Measurements from ENCODE around the gene CXCL16.

CXCL16 gene

GRCh38 chr17:4719684-4720221 is 20.0 kb downstream of the CXCL16 start:
- Histone ChIP-seq H3K4me1 (ENCODE audit: low read depth, poor library complexity, severe bottlenecking) (no peaks in the 10 kb centered on the region), H3K79me2 (ENCODE audit: insufficient read depth, low read depth) (no peaks in the 10 kb centered on the region), H3K4me2 (no peak overlapping the region), H3K9ac (no peak overlapping the region), H3K27ac (no peak overlapping the region), H3K4me3 (IDR thresholded peaks at IDR 0.05; ENCODE audit: insufficient read depth, low read depth, low read length) (no peak overlapping the region), H4K20me1 (ENCODE audit: insufficient read depth) (no peaks in the 10 kb centered on the region), H3K27me3 (ENCODE audit: insufficient read depth, low read depth) (no peaks in the 10 kb centered on the region), H2AFZ (ENCODE audit: low read depth) (no peak overlapping the region), H3K36me3 (ENCODE audit: insufficient read depth) (no peaks in the 10 kb centered on the region)
- no peak for TF ChIP-seq CTCF (conservative IDR thresholded peaks at IDR 0.05; ENCODE audit: low read depth, low read length)

GRCh38 chr17:4719146-4719545 is 20.6 kb downstream of the CXCL16 start:
- Histone ChIP-seq H3K9ac (no peak overlapping the region), H3K27me3 (ENCODE audit: insufficient read depth, low read depth) (no peaks in the 10 kb centered on the region), H3K36me3 (ENCODE audit: insufficient read depth) (no peaks in the 10 kb centered on the region), H3K4me1 (ENCODE audit: low read depth, poor library complexity, severe bottlenecking) (no peaks in the 10 kb centered on the region), H3K79me2 (ENCODE audit: insufficient read depth, low read depth) (no peaks in the 10 kb centered on the region), H3K4me2 (no peak overlapping the region), H4K20me1 (ENCODE audit: insufficient read depth) (no peaks in the 10 kb centered on the region), H3K27ac (no peak overlapping the region), H2AFZ (ENCODE audit: low read depth) (no peak overlapping the region), H3K4me3 (IDR thresholded peaks at IDR 0.05; ENCODE audit: insufficient read depth, low read depth, low read length) (no peak overlapping the region)
- TF ChIP-seq CTCF (conservative IDR thresholded peaks at IDR 0.05; ENCODE audit: low read depth, low read length): no peak

- Histone ChIP-seq H3K9ac (no peak overlapping the region), H3K27ac (no peak overlapping the region), H3K79me2 (ENCODE audit: insufficient read depth, low read depth) (no peaks in the 10 kb centered on the region), H3K36me3 (ENCODE audit: insufficient read depth) (no peaks in the 10 kb centered on the region), H3K27me3 (ENCODE audit: insufficient read depth, low read depth) (no peaks in the 10 kb centered on the region), H4K20me1 (ENCODE audit: insufficient read depth) (no peaks in the 10 kb centered on the region), H2AFZ (ENCODE audit: low read depth) (no peak overlapping the region), H3K4me3 (IDR thresholded peaks at IDR 0.05; ENCODE audit: insufficient read depth, low read depth, low read length) (no peak overlapping the region), H3K4me1 (ENCODE audit: low read depth, poor library complexity, severe bottlenecking) (no peaks in the 10 kb centered on the region), H3K4me2 (no peak overlapping the region)
- TF ChIP-seq CTCF (conservative IDR thresholded peaks at IDR 0.05; ENCODE audit: low read depth, low read length): no peak
Measured at GRCh38 chr17:4718276-4718675, 21.5 kb downstream of the CXCL16 start.

- H3K4me1 ChIP-seq (ENCODE audit: low read depth, poor library complexity, severe bottlenecking): no peaks in the 10 kb centered on the region
- no peak overlapping the region for H2AFZ ChIP-seq (ENCODE audit: low read depth)
- H3K36me3 ChIP-seq (ENCODE audit: insufficient read depth): no peaks in the 10 kb centered on the region
- no peak overlapping the region for H3K4me3 ChIP-seq (IDR thresholded peaks at IDR 0.05; ENCODE audit: insufficient read depth, low read depth, low read length)
- H3K27ac ChIP-seq: no peak overlapping the region
- no peaks in the 10 kb centered on the region for H3K79me2 ChIP-seq (ENCODE audit: insufficient read depth, low read depth)
- no peak overlapping the region for H3K9ac ChIP-seq
- H3K27me3 ChIP-seq (ENCODE audit: insufficient read depth, low read depth): no peaks in the 10 kb centered on the region
- H3K4me2 ChIP-seq: no peak overlapping the region
- no peaks in the 10 kb centered on the region for H4K20me1 ChIP-seq (ENCODE audit: insufficient read depth)
- TF ChIP-seq CTCF (conservative IDR thresholded peaks at IDR 0.05; ENCODE audit: low read depth, low read length): no peak
Measured at GRCh38 chr17:4717791-4718190, 21.9 kb downstream of the CXCL16 start.

Measured in KMS-11 (cell line).